ENCODE data around the gene MLF2.
A peak's percentile ranks its signal among the peaks of the same experiment; 100 is the strongest.

The MLF2 gene

GRCh38 chr12:6752921-6753771 is at the start of gene MLF2:
TSS of gene MLF2 (minus strand) at chr12:6753141. CDS start at chr12:6752334, 807 bp downstream.
- peak; percentile 99 for DNase-seq

- no peak for DNase-seq
Measured at GRCh38 chr12:6799147-6799546, 46.2 kb upstream of the MLF2 start.

GRCh38 chr12:6796576-6796975 is 43.6 kb upstream of the MLF2 start:
- DNase-seq: no peak

- no peak for DNase-seq
Measured at GRCh38 chr12:6795088-6795487, 42.1 kb upstream of the MLF2 start.

GRCh38 chr12:6792522-6793201 is 39.7 kb upstream of the MLF2 start:
- peak; percentile 55 for DNase-seq

GRCh38 chr12:6791931-6792520 is 39.1 kb upstream of the MLF2 start:
- no peak for DNase-seq

GRCh38 chr12:6790496-6791150 is 37.7 kb upstream of the MLF2 start:
- no peak for DNase-seq

- DNase-seq: no peak
Measured at GRCh38 chr12:6788972-6789924, 36.3 kb upstream of the MLF2 start, which contains the start of gene CD4. TSS of gene CD4 (plus strand) at chr12:6789528. CDS start at chr12:6800139, 10,611 bp downstream.

- DNase-seq: no peak
Measured at GRCh38 chr12:6787309-6787708, 34.4 kb upstream of the MLF2 start.

GRCh38 chr12:6786416-6787094 is 33.6 kb upstream of the MLF2 start:
- DNase-seq: no peak

GRCh38 chr12:6784761-6785160 is 31.8 kb upstream of the MLF2 start:
- no peak for DNase-seq

- DNase-seq: no peak
Measured at GRCh38 chr12:6784296-6784695, 31.4 kb upstream of the MLF2 start.

GRCh38 chr12:6783828-6784227 is 30.9 kb upstream of the MLF2 start:
- DNase-seq: no peak

GRCh38 chr12:6782850-6783566 is 30.1 kb upstream of the MLF2 start:
- DNase-seq: no peak

GRCh38 chr12:6782119-6782518 is 29.2 kb upstream of the MLF2 start:
- DNase-seq: no peak

GRCh38 chr12:6780573-6780972 is 27.6 kb upstream of the MLF2 start:
- no peak for DNase-seq

GRCh38 chr12:6779708-6780432 is 26.9 kb upstream of the MLF2 start:
- DNase-seq: no peak

- DNase-seq: peak; percentile 97
Measured at GRCh38 chr12:6778574-6779550, 25.9 kb upstream of the MLF2 start.

- DNase-seq: no peak
Measured at GRCh38 chr12:6778217-6778573, 25.3 kb upstream of the MLF2 start.
